ENCODE results near the gene AFDN.

AFDN gene

GRCh38 chr6:167796192-167796981, 30.3 kb upstream of the AFDN start:
- peak; percentile 13 for DNase-seq

GRCh38 chr6:167797011-167797471, 29.7 kb upstream of the AFDN start:
- no peak for DNase-seq

- no peak for DNase-seq
These were observed 29.0 kb upstream of the AFDN start for GRCh38 chr6:167797476-167798265.

- DNase-seq = no peak
These were observed 28.3 kb upstream of the AFDN start for GRCh38 chr6:167798453-167798852.

GRCh38 chr6:167799033-167799821, 27.5 kb upstream of the AFDN start:
- no peak for DNase-seq

- DNase-seq = no peak
These were observed 26.2 kb upstream of the AFDN start for GRCh38 chr6:167800549-167800948.

GRCh38 chr6:167801263-167801662, 25.4 kb upstream of the AFDN start:
- DNase-seq = no peak

- DNase-seq = no peak
These were observed 24.4 kb upstream of the AFDN start for GRCh38 chr6:167802339-167802738.

- no peak for DNase-seq
These were observed 22.9 kb upstream of the AFDN start for GRCh38 chr6:167803816-167804215.

- no peak for DNase-seq
These were observed 22.3 kb upstream of the AFDN start for GRCh38 chr6:167804281-167805013.

GRCh38 chr6:167805349-167806060, 21.2 kb upstream of the AFDN start:
- DNase-seq = no peak

- DNase-seq = no peak
These were observed 20.5 kb upstream of the AFDN start for GRCh38 chr6:167806061-167806700.

- DNase-seq = no peak
These were observed 19.5 kb upstream of the AFDN start for GRCh38 chr6:167807200-167807599.

GRCh38 chr6:167807756-167808155, 19.0 kb upstream of the AFDN start:
- DNase-seq = no peak

- no peak for DNase-seq
These were observed 15.7 kb upstream of the AFDN start for GRCh38 chr6:167811040-167811439.

GRCh38 chr6:167811442-167812087, 15.1 kb upstream of the AFDN start:
- no peak for DNase-seq

- DNase-seq = no peak
These were observed 14.6 kb upstream of the AFDN start for GRCh38 chr6:167812088-167812487.

- DNase-seq = no peak
These were observed 11.3 kb upstream of the AFDN start for GRCh38 chr6:167815296-167815980.

- no peak for DNase-seq
These were observed 9.7 kb upstream of the AFDN start for GRCh38 chr6:167817016-167817415.

GRCh38 chr6:167817729-167818128, 9.0 kb upstream of the AFDN start:
- no peak for DNase-seq

Measured in kidney glomerular epithelial cell (primary cell).